ENCODE results near the gene L3MBTL3.
"Not testable (repeated sequence)": the region's sequence is repeated elsewhere in the genome, so short reads cannot be mapped to it uniquely, and the experiment has no call there.

Gene L3MBTL3

DNA sequence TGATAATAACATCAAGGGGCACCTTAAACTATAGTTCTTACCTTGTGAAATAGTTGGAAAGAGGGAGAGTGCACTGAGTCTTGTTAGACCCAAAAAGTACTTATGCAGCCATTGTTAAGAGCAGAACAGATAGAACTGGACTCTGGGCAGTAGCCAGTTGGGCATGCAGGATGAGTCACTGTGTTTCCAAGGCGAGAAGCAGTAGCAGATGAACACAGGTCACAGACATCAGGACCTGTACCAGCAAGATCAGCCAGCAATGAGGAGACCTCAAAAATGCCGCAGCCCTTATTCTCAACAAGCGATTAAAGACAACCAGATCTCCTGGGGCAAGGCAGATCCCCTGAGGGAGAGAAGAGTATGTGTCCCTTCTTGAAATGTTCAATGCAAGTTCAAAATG, 125.3 kb downstream of the L3MBTL3 start:
- no peak for DNase-seq

DNA sequence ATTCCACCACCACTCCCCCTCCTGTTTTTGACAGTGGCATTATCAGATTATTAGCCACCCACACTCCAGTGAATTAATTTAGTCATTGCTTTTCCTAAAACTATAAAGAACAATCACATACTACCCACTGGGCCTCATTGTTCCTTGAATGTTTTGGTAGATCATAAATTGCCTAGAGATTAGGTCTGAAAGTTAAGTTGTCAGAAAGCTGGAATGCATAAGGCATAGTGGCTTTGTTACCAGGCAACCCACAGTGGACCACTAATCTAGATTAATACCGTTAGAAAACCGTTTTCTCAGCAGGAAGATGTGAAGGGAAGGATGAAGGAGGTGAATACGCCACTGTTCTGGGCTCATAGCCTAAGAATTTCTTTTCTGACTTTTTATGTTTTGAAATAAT, 128.7 kb downstream of the L3MBTL3 start:
- no peak for DNase-seq

DNA sequence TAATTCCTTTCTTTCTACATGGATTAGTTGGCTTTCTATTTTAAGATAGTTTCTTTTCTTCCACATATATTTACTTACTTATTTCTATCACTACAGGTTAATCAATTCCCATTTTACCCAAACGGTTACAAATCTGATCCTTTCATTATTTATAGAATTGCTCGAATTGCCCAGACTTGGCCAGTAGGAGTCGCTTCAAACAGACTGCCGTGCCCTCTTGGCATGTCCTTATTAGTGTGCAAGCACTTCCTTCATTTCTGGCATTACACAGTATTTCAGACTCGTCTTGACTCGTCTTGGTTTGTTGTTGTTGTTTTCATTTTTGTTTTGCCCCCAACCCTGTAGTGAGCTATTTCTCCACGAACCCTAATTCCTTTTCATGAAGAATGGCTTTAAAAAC, 129.8 kb downstream of the L3MBTL3 start:
- no peak for DNase-seq

GRCh38 chr6:130149016-130149415, 130.6 kb downstream of the L3MBTL3 start:
- DNase-seq: not testable (repeated sequence)

DNA sequence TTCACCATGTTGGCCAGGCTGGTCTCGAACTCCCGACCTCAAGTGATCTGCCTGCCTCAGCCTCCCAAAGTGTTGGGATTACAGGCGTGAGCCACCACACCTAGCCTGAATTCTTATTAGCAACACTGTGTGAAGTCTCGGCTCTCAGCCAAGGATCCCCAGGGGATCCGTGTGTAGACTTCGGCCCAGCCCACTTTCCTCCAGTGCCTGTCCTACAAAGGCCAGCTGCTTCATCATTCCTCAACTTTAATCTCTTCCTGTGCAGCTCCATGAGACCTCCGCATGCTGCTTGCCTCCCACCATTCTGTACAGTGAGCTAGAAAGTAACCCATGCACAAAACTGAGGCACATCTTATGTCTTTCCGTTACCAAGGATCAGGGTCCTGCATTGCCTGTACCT, 132.5 kb downstream of the L3MBTL3 start:
- no peak for DNase-seq

DNA sequence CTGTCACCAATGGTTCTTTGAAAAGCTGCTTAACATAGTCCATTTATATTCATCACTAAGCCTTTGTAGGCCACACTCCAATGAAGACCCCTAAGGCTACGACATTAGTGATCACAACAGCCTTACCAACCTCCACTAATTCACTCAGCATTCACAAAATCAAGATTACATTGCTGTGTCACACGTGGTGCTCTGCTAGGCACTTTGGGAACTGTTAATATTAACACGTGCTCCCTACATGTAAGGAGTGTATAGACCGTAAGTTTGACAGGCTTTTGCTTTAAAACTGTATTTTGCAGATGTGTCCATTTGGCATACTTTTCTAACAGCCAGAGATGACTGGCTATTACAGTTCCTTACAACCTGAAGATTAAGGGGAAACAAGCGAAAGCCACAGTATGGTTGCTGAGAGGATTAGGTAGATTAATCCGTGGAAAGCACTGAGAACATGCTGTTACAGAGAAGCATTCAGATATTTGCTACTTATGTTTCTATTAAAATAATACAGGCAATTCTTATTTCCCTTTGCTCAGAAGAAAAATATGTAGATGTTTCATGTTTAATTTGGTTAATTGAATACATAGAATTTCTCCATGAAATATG, 134.6 kb downstream of the L3MBTL3 start:
- no peak for DNase-seq

GRCh38 chr6:130156908-130157307, 138.5 kb downstream of the L3MBTL3 start:
- DNase-seq: no peak

- DNase-seq: peak; percentile 24
Observed at GRCh38 chr6:130158056-130158455, 139.7 kb downstream of the L3MBTL3 start.

GRCh38 chr6:130158548-130158947, 140.2 kb downstream of the L3MBTL3 start:
- no peak for DNase-seq

DNA sequence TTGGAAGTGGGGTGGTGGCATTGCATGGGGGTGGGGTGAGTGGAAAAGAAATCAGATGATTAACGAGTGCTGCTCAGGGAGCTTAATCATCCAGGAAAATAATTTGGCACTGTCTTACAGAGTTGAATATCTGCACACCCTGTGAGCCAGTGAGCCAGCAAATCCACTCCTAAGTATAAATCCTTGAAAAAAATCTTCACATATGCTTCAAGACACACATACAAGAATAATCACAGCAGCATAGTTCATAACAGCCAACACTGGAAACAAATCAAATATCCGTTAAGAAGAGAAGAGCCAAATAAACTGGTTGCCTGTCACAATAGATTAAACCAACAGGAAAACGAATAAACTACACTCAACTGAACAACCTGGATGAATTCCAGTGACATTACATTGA, 141.6 kb downstream of the L3MBTL3 start:
- no peak for DNase-seq

- peak; percentile 12 for DNase-seq
Observed at GRCh38 chr6:130161683-130162404, 143.5 kb downstream of the L3MBTL3 start.

DNA sequence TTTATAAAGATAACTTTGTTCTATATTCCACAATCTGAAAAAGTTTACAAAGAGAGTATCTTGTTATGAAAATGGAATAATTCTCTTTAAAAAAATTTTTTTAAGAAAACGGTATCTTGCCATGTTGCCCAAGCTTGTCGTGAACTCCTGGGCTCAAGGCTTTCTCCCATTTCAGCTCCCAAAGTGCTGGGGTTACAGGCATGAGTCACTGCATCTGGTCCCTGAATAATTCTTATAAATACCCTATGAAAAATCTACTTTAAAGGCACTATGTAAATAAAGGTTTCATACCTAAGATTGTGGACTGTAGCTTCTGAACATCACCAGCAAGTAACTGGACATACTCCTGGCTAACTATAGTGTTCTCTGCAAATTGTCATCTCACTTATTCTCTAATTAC, 144.0 kb downstream of the L3MBTL3 start:
- DNase-seq: no peak

DNA sequence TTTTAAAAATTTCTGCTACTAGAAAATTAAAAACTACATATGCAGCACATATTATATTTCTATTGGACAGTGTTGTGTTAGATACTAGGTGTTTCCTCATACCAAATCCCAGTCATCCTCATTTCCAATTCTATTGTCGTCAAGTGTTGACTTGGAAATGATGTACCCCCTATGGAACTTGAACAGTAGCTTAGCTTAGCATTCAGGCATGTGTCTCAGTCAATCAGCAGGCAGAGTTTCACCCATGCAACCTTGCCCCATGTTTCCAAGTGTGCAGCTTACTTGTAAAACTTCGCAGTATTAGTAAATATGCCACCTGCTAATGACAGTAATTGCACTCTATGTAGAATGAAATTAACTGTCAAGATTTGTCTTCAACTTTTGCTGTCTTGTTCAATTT, 144.9 kb downstream of the L3MBTL3 start:
- no peak for DNase-seq

DNA sequence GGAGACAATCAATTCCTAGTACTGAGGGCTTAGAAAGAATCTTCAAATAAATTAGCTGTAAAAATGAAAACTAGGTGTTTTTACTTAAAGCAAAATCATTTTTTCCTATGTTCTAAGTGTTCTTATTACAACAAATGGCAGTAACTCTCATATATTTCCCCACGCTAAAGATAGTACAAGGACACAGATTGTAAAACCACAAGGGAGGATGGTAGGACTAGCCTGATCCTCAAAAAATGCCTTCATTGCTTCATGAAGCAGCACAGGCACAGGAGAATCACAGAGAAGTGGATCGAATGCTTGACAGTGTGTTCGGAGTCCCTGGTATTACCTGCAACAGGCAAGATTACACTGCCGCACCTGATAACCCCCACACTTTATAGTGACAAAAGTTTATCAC, 145.9 kb downstream of the L3MBTL3 start:
- no peak for DNase-seq

- DNase-seq: peak; percentile 27
Observed at GRCh38 chr6:130167655-130168054, 149.3 kb downstream of the L3MBTL3 start.

- DNase-seq: not testable (repeated sequence)
Observed at GRCh38 chr6:130170160-130170559, 151.8 kb downstream of the L3MBTL3 start.

GRCh38 chr6:130173377-130174004, 155.1 kb downstream of the L3MBTL3 start:
- DNase-seq: not testable (repeated sequence)

- DNase-seq: no peak
Observed at GRCh38 chr6:130176378-130176777, 158.0 kb downstream of the L3MBTL3 start.

GRCh38 chr6:130178692-130179091, 160.3 kb downstream of the L3MBTL3 start:
- DNase-seq: peak; percentile 85

DNA sequence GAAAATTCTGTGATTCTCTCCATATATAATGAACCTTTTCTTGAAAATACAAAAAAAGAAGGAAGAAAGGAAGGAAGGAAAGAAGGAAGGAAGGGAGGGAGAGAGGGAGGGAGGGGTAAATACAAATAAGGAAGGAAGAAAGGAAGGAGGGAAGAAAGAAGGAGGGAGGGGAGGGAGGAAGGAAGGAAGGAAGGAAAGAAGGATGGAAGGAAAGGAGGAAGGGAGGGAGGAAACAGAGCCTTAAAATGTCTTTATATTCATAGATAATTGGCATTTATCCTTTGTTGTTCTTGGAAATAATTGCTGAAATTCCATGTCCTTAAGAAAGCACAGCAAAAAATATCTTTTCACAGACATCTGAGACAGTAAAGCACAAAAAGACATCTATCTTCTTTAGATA, 164.1 kb downstream of the L3MBTL3 start:
- DNase-seq: no peak

DNA sequence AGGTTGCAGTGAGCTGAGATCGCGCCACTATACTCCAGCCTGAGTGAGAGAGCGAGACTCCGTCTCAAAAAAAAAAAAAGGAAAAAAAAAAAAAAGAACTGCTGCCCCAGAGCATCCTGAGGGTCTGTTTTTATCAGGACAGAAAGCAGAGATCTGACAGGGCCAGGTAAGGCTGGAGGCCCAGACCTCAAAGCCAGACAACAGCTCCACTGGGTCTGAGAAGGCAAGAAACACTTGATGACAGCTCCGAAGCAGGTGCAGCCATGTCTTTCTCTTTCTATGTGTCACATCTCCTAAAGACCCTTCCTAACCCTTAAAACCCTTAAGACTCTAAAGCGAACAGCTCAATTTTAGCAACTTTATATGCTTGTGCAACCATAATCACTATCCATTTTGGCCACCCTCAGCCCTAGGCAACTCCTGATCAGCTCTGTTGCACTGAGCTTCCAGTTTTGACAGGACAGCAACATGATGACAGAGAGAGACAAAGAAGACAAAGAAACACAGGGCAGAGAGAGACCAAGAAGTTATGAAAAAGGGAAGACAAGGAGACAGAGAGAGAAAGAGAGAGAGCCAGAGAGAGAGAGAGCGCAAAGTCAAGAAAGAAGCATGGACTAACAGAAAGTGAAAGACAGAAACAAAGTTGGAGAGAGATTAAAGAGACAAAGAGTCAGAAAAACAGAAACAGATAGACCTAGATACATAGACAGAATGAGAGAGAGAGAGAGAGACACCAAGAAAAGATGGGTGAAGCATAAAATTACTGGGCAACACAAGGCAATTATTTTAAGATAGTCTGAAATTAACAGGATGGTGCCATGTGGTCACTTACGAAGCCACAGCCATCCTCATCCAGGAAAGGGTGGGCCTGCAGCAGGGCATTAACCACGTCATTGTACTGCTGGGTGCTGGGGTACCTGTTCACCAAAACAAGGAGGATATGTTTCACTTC, 165.2 kb downstream of the L3MBTL3 start:
- DNase-seq: no peak

DNA sequence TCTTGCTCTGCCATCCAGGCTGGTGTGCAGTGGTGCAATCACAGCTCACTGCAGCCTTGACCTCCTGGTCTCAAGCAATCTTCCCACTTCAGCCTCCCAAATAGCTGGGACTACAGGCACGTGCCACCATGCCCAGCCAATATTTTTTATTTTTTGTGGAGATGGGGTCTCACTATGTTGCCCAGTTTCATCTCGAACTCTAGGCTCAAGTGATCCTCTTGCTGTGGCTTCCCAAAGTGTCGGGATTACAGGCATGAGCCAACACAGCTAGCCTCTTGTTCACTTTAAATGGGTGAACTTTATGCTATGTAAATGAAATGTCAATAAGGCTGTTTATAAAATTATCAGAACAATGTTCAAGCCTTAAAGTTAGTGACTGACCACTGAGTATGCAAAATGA, 167.3 kb downstream of the L3MBTL3 start:
- DNase-seq: no peak

Measured in fibroblast of skin of scalp (primary cell).